ENCODE results near the gene ZNF319.
A peak's percentile ranks its signal among the peaks of the same experiment; 100 is the strongest.

The ZNF319 gene

GRCh38 chr16:57951204-57951960 lies 49.1 kb downstream of the ZNF319 start:
- no peak for DNase-seq

GRCh38 chr16:57950382-57950781 lies 50.1 kb downstream of the ZNF319 start:
- DNase-seq, result no peak

- DNase-seq, result no peak
These were observed 50.8 kb downstream of the ZNF319 start for GRCh38 chr16:57949595-57950238.

GRCh38 chr16:57949013-57949412 lies 51.5 kb downstream of the ZNF319 start:
- DNase-seq, result no peak

GRCh38 chr16:57948027-57948426 lies 52.4 kb downstream of the ZNF319 start:
- DNase-seq, result no peak

- DNase-seq, result no peak
These were observed 53.2 kb downstream of the ZNF319 start for GRCh38 chr16:57947261-57947660.

- DNase-seq, result peak; percentile 32
These were observed 54.2 kb downstream of the ZNF319 start for GRCh38 chr16:57946181-57946801.

- DNase-seq, result no peak
These were observed 54.7 kb downstream of the ZNF319 start for GRCh38 chr16:57945740-57946138.

GRCh38 chr16:57944970-57945739 lies 55.3 kb downstream of the ZNF319 start:
- DNase-seq, result no peak

All from NCI-H524 treated with DMSO at 0.1 percent for 48 hours (cell line).